Activated CD8-positive, alpha-beta memory T cell treated with anti-CD3 and anti-CD28 coated beads for 1 hour (primary cell): ENCODE data around the gene DLG5.

Experiments
- DNase-seq, 2 donors: peaks; one replicate each; pipeline ENCODE4 v3.0.0-alpha.2; 2020; ENCODE audit warnings: low read depth in 1 of 2; ENCODE audit errors: extremely low read depth in 1 of 2

DLG5 gene

GRCh38 chr10:77823811-77824542 lies 102.6 kb downstream of the DLG5 start:
- DNase-seq: no peak

GRCh38 chr10:77821551-77821950 lies 105.0 kb downstream of the DLG5 start:
- no peak for DNase-seq

DNA sequence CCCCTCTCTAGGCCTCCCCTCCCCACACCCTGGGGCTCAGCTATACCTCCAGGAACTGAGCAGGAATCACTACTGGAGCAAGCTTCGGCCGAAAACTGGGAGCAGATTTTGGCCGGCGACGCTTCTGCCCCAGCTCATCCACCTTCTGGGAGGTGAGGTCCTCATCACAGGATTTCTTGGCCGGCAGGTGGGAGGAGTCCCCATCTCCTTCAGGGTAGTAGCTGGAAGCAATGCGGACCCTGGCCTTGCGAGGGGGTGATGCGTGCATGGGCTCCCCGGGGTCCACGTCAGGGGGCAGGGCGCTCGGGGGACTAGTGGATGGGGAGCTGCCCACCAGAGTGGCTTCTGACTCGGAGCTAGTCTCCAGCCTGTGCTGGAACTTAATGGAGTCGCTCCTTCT lies 105.5 kb downstream of the DLG5 start:
- DNase-seq: no peak

GRCh38 chr10:77820349-77820748 lies 106.2 kb downstream of the DLG5 start:
- no peak for DNase-seq

DNA sequence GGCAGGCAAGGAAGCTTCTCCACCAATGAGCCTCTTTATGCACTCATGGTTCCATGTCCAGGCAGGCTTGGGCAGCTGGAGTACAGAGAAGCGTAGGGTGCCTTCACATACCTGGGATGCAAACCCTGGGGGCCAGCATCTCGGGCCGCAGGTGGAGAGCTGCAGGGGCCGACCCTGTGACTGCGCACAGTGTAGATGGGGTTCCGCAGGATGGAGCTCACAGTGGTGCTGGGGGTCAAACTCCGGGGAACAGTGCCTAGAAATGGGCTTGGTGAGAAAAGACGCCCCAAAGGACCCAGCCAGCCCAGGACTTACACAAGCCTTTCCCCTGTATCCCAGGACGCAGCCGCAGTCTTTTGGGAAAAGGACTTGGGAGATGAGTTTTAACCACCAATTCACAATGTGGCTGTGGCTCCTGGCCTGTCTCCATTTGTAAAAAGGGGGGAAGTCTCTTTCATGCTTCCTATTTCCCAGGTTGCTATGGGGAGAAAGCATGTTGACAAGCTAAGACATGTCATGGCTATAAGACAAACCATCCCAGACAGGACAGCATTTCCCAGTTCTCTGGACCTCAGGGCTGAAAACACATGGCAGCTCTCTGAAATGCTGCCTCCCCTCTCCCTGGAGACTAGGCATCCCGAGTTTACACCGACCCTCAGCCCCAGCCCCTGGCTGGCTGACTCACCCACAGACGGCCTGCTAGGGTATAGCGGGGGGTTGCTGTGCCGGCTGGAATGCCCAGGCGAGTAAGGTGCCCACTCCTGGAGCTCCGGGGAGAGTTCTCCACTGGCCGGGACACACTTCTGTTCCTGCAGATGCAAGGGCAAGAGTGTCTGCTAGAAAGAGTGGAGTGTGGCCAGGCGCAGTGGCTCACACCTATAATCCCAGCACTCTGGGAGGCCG lies 107.1 kb downstream of the DLG5 start:
- DNase-seq: no peak

- DNase-seq: no peak
Observed at GRCh38 chr10:77818378-77818777, 108.2 kb downstream of the DLG5 start.

DNA sequence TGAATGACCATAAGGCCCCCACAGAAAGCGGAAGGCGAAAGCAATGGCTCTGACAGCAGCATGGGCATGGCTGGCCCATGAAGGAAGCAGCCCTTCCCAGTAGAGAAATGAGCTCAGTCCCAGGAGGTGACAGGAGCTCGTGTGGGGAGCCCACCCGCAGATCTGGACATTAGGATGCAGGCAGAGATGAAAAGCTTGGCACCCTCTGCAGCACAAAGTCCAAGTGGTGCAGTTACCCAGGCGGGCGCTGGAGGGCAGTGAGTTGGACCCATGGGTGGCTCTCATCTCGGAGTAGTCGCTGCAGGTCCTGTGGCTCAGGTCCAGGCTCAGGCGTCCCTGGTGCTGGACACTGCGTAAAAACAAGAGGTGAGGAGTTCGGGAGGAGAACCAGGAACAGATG lies 109.0 kb downstream of the DLG5 start:
- DNase-seq: no peak

- no peak for DNase-seq
Observed at GRCh38 chr10:77816311-77816710, 110.2 kb downstream of the DLG5 start.

- DNase-seq: no peak
Observed at GRCh38 chr10:77812741-77813140, 113.8 kb downstream of the DLG5 start.

- DNase-seq: no peak
Observed at GRCh38 chr10:77811831-77812430, 114.6 kb downstream of the DLG5 start.

DNA sequence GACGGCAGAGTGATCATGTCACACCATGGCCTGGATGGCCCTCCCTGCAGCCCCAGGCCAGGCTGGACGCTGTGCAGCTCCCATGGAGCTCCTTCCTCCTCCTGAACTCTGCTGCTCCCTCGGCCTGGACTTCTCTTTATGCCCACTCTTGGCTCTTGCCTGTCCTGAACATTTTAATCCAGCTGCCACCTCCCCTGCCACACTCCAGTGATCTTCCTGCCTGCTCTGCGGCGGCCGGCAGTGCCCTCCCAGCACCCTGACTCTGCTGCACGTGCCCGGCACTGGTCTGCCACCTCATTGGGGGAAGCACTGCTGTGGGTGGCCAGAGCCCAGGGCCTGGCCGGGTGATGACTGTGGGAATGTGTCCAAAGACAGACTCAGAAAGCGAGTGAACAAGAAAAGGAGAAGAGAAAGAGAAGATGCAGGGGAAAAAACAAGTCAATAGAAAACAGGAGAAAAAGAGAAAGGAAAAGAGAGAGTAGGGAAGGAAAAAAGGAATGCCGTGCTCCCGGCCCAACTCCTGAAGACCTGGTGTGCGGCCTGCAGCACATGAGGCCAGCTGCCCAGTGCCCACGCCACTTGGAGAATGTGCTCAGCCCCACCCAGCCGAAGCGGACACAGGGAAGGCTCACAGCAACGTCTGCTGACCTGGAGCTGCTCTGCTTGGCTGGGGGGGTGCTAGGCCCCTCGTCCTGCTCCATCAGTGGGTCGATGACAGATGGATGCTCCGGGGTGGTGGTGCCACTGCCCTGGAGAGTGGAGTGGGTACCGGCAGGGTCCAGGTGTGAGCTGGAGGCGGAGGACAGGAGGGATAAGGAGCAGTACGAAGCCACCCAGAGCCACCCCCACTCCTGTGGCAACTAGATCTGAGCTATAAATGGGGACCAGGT lies 115.9 kb downstream of the DLG5 start:
- DNase-seq: no peak

DNA sequence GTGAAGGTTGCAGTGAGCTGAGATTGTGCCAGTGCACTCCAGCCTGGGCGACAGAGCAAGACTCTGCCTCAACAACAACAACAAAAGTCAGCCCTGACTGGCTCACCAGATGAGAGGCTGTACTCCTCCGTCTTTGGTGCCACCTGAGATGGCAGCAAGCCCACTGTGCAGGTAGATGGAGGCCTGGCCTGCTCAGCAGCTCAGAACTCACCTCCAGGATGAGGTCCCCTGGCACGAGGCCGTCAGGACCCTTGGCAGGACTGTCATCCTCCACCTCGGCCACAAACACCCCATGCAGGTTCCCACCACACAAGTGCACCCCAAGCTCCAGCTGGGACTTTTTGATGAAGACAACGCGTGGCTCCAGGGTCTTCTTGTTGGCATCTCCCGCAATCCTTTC lies 117.2 kb downstream of the DLG5 start:
- DNase-seq: no peak

DNA sequence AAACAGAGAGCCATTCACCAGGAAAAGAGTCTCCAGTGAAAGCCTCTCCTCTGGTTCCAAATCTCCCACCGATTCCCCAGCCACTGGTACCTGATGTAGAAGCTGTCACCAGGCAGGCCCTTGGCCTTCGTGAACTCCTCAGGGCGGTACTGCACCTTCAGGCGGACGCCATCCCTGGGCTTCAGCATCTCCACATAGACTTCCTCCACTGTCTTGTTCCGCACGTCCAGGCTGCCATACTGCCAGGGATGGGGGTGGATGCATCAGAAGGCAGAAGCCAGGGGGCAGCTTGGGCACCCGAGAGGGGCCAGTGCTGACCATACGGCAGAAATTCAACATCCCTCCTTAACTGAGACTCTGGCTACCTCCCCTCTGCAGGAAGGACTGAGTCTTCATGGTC lies 118.8 kb downstream of the DLG5 start:
- no peak for DNase-seq

DNA sequence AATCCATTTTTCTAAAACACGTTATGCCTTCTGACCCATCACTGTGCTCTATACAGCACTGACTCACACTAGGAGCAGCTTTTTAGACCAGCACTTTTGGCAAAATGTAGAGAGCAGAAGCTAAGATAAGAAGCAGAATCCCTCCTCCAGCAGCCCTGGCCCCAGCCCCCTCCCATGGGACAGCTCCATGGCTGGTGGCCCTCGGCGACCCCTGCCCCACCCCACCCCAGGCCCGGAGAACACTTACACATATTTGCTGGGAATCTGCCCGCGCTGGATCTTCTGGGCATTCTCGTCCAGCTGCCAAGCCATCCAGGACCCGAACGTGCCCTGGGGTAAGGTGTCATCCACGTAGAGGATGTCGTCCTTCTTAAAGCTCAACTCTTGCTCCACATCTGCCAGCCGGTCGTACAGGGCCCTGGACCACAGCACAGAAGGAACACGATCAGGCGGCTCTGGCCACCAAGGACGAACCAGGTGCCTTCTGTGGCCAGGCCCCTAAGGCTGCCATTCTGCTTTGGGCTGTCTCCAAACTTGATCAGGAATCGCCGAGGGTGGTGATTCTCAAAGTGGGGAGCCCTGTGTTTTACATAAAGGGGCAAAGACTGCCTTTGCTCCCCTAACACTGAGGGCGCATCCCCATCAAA lies 119.9 kb downstream of the DLG5 start:
- DNase-seq: no peak

GRCh38 chr10:77805676-77806075 lies 120.9 kb downstream of the DLG5 start:
- no peak for DNase-seq

DNA sequence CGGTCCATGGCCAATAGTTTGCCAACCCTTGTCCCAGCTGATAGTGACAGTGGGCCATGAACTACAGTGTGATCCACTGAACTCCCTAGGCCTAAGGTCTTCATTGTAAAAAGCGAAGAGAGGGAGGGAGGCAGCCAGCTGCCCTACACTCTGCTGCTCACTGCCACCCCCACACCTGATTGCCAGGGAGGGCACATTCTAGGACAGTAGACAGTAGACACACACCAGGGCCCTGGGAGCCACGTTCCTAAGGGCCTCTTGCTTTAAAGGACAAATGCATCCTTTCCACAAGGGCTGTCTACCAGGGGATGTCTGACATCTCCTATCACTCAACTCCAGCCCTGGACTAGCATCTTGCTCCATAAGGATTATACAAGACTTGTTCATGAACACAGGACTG lies 122.2 kb downstream of the DLG5 start:
- no peak for DNase-seq

GRCh38 chr10:77801474-77802161 lies 124.9 kb downstream of the DLG5 start:
- DNase-seq: no peak

DNA sequence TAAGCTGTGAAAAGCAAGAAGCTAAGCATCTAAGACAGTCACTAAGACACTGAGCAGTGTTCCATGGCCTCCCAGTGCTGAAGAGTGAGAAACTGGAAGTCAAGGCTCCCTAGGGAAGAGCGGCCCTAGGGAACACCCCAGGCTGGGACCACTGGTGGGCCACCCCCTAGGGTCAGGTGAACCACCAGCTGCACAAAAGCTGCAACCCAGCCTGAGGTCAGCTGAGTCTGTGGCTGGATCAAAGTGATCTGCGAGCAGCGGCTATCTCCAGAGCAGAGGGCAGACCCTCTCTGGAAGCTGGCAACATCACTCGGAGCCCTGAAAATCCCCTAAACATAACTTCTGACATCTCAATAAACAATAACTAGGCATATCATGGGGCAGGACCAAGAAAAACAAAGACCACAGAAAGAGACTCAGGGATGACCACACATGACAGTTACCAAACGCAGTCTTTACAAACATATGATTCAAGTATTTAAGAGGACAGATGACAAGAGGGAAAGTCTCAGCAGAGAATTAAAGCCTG lies 125.8 kb downstream of the DLG5 start:
- DNase-seq: no peak

GRCh38 chr10:77800320-77800719 lies 126.2 kb downstream of the DLG5 start:
- no peak for DNase-seq
